Ovary (tissue), 9 donors: ENCODE results near the gene SLC47A2. TPM values are rescaled to one million over a fixed set of nuclear protein-coding genes. Genes with fewer than 3 reads are reported as not detected.
A peak's percentile ranks its signal among the peaks of the same experiment; 100 is the strongest.

Experiments
- DNase-seq, 5 donors: peaks; one replicate each; pipeline ENCODE4 v3.0.0-alpha.2; 2019 to 2020
- H3K27ac ChIP-seq, 2 donors: fragments of 200-600 bp; one replicate each; pipeline versions ENCODE4 v1.5.1 to v1.8.0; 2019 to 2022
- H3K27me3 ChIP-seq: fragments of 200-600 bp; one replicate; pipeline ENCODE4 v1.8.0; 2022
- H3K36me3 ChIP-seq: fragments of 200-600 bp; sonication (generic); one replicate; pipeline ENCODE4 v1.5.1; 2019
- H3K4me1 ChIP-seq: one replicate; pipeline ENCODE4 v1.8.1; 2013; ENCODE audit warnings: mild to moderate bottlenecking, moderate library complexity; ENCODE audit not compliant: insufficient read depth
- H3K4me3 ChIP-seq: fragments of 200-600 bp; sonication (generic); one replicate; pipeline ENCODE4 v1.5.1; 2017
- H3K9me3 ChIP-seq, 2 donors: fragments of 200-600 bp in 1 of 2; sonication (generic) in 1 of 2; one replicate each; pipeline versions ENCODE4 v1.5.1 to v1.8.1; 2013 to 2019; ENCODE audit warnings: mild to moderate bottlenecking in 1 of 2, moderate library complexity in 1 of 2
- CTCF ChIP-seq, 3 donors: fragments of 450-650 bp in 2 of 3; fragments of 200-600 bp in 1 of 3; IDR thresholded peaks; one replicate each; pipeline versions ENCODE4 v1.5.1 to v1.8.0; 2016 to 2022; ENCODE audit warnings: antibody characterized with exemption in 3 of 3, mild to moderate bottlenecking in 1 of 3
- EP300 ChIP-seq: sonication (generic); formaldehyde crosslinking; IDR thresholded peaks from one replicate; pipeline ENCODE4 v1.6.1; 2017; ENCODE audit warnings: antibody characterized with exemption
- POLR2A ChIP-seq: fragments of 450-650 bp; IDR thresholded peaks from one replicate; pipeline ENCODE4 v1.6.1; 2017; ENCODE audit warnings: antibody characterized with exemption, mild to moderate bottlenecking, moderate library complexity
- WGBS, 3 donors: extraction: QIAGEN DNeasy Blood & Tissue Kit in 1 of 3; methylation state at CpG; one replicate each; pipeline versions ENCODE4 v1.1.5 to v1.1.7; 2013 to 2017; 5-methylcytosine and 5-hydroxymethylcytosine counted together
- intact Hi-C, 4 donors: fragments of 100-400 bp; cut with DNase I; formaldehyde crosslinking; loops; one replicate each; pipeline versions ENCODE4 v1.11.0 to v1.15.1; 2022 to 2023
- polyA plus RNA-seq, 2 donors: library from polyadenylated mRNA; stranded (reverse); fragments of 200-250 nt in 1 of 2; fragments of 350-450 nt in 1 of 2; fragmentation: Illumina TruSeq in 1 of 2; extraction: RNeasy Lipid Tissue Mini Kit (QIAGEN cat#74804) in 1 of 2; gene quantifications; one replicate each; pipeline ENCODE4 v1.2.3, GENCODE V29; 2013 to 2014
- total RNA-seq, 7 donors: library from RNA; depleted of rRNA in 2 of 7; stranded (reverse); fragments of >200 nt in 2 of 7; fragmentation: NEBNext Ultra II Directional in 3 of 7; extraction: Animal tissue kit (Norgen Biotek cat#: 25700) in 3 of 7; gene quantifications; one replicate each; pipeline versions ENCODE4 v1.1.0 to v1.2.4, GENCODE V29; 2016 to 2023
- donor health status: DM: no; HTN: no; CAD: no; lungs with moderate emphysema.
- donor health status: DM: no; HTN: no; CAD: no.
- donor health status: Bipolar disorder and iron deficiency.
- donor health status: DM: yes; HTN: yes; CAD: no.
- donor health status: DM: no; HTN: no; CAD: no.
- donor health status: DM: yes; HTN: yes; CAD: no.

SLC47A2 gene
- total and polyA plus RNA-seq, 9 donors = 0.87 to 29.4 (median 1.00) TPM; not detected in 6

- Histone ChIP-seq H3K27ac (peak overlapping the region; percentile 75 to 96), H3K9me3 (no peaks in the 10 kb centered on the region), H3K4me3 (peak overlapping the region; percentile 82), H3K27me3 (no peaks in the 10 kb centered on the region), H3K4me1 (peaks cover 17% of the 10 kb centered on the region), H3K36me3 (no peaks in the 10 kb centered on the region)
- WGBS, 3 donors = 0 to 2% (median 0%) methylated on average over 2 of the region's 2 CpGs
- intact Hi-C loops = loop anchor here in 2 of 4 donors (5.0 to 10.0 kb wide), 2 partner anchors 96 to 137 kb away; partner anchors contain the start of gene ALDH3A1 (in 1 of the 2)
- TF ChIP-seq EP300 = no peak
- no peak for TF ChIP-seq CTCF (IDR thresholded peaks at IDR 0.05)
- no peak for TF ChIP-seq POLR2A
- no peak for DNase-seq
These were observed 67.2 kb downstream of the SLC47A2 start for GRCh38 chr17:19649274-19649541.

- no peaks in the 10 kb centered on the region for H3K9me3 ChIP-seq
These were observed 67.7 kb downstream of the SLC47A2 start, which contains the start of gene ALDH3A2 for GRCh38 chr17:19648475-19649273. TSS of gene ALDH3A2 (plus strand) at chr17:19648751. CDS start at chr17:19648972, 221 bp downstream.

GRCh38 chr17:19647697-19648474 lies 68.5 kb downstream of the SLC47A2 start:
- TF ChIP-seq POLR2A (no peak), CTCF (IDR thresholded peaks at IDR 0.05) (no peak), EP300 (no peak)
- Histone ChIP-seq H3K9me3 (no peaks in the 10 kb centered on the region), H3K4me3 (peak overlapping the region; percentile 82), H3K27ac (peak overlapping the region; percentile 75 to 96), H3K4me1 (peaks cover 17% of the 10 kb centered on the region), H3K27me3 (no peaks in the 10 kb centered on the region), H3K36me3 (no peaks in the 10 kb centered on the region)
- peak; percentile 68 to 79 (median 74) for DNase-seq
- intact Hi-C loops = loop anchor here in 2 of 4 donors (5.0 to 10.0 kb wide), 2 partner anchors 97 to 136 kb away; partner anchors contain the start of gene ALDH3A1 (in 1 of the 2)
- WGBS, 3 donors = 1 to 2% (median 1%) methylated on average over 33 to 37 of the region's 37 CpGs

More at GRCh38 chr17:19648475-19649273, 67.7 kb downstream of the SLC47A2 start, which contains the start of gene ALDH3A2:
- no peaks in the 10 kb centered on the region for H3K27me3 ChIP-seq
- peak within 1 kb of the TSS; percentile 75 to 96 for H3K27ac ChIP-seq
- 0 to 1% (median 0%) methylated on average over 64 to 71 of the region's 71 CpGs for WGBS, 3 donors
- TF ChIP-seq POLR2A (peak; percentile 95), EP300 (no peak), CTCF (IDR thresholded peaks at IDR 0.05) (peak in 2 of 3 donors; percentile 19 to 33)
- H3K4me3 ChIP-seq = peak within 1 kb of the TSS; percentile 82
- H3K4me1 ChIP-seq = peaks cover 17% of the 10 kb centered on the region
- no peaks in the 10 kb centered on the region for H3K36me3 ChIP-seq
- intact Hi-C loops = loop anchor here in 2 of 4 donors (5.0 to 10.0 kb wide), 2 partner anchors 96 to 136 kb away; partner anchors contain the start of gene ALDH3A1 (in 1 of the 2)
- peak; percentile 97 to 98 (median 97) for DNase-seq
